Trophoblast cell (in vitro differentiated cells and primary cell): ENCODE data around the gene ZAP70. TPM values are rescaled to one million over a fixed set of nuclear protein-coding genes. Genes with fewer than 3 reads are reported as not detected.
A peak's percentile ranks its signal among the peaks of the same experiment; 100 is the strongest.

Source experiments
- DNase-seq, 2 donors: peaks; one replicate each; pipeline ENCODE4 v3.0.0-alpha.2; 2016
- H2AFZ ChIP-seq: 2 replicates; pipeline ENCODE4 v1.6.1; 2013; ENCODE audit warnings: low read length, moderate library complexity, mild to moderate bottlenecking; ENCODE audit not compliant: insufficient read depth, poor library complexity
- H2AK5ac ChIP-seq: 2 replicates; pipeline ENCODE4 v1.6.1; 2013; ENCODE audit warnings: mild to moderate bottlenecking, low read length
- H2BK120ac ChIP-seq: 2 replicates; pipeline ENCODE4 v1.6.1; 2013; ENCODE audit warnings: low read length, mild to moderate bottlenecking, moderate library complexity; ENCODE audit not compliant: insufficient read depth, poor library complexity
- H2BK12ac ChIP-seq: 2 replicates; pipeline ENCODE4 v1.6.1; 2013; ENCODE audit warnings: mild to moderate bottlenecking, low read length, moderate library complexity
- H2BK5ac ChIP-seq: 2 replicates; pipeline ENCODE4 v1.6.1; 2013; ENCODE audit warnings: low read length, low read depth, moderate library complexity, mild to moderate bottlenecking; ENCODE audit not compliant: poor library complexity
- H3K14ac ChIP-seq: 2 replicates; pipeline ENCODE4 v1.6.1; 2013; ENCODE audit warnings: mild to moderate bottlenecking, low read length
- H3K18ac ChIP-seq: 2 replicates; pipeline ENCODE4 v1.6.1; 2013; ENCODE audit warnings: mild to moderate bottlenecking, low read length
- H3K23ac ChIP-seq: 2 replicates; pipeline ENCODE4 v1.6.1; 2013; ENCODE audit warnings: low read length
- H3K27ac ChIP-seq: 2 replicates; pipeline ENCODE4 v1.5.1; 2013; ENCODE audit warnings: low read depth, mild to moderate bottlenecking, inconsistent platforms, low read length, moderate library complexity
- H3K27me3 ChIP-seq: 2 replicates; pipeline ENCODE4 v1.6.1; 2013; ENCODE audit warnings: inconsistent platforms, mild to moderate bottlenecking, low read length, moderate library complexity; ENCODE audit not compliant: insufficient read depth
- H3K36me3 ChIP-seq, 2 experiments: 1 replicate in 1 of 2; 2 replicates in 1 of 2; pipeline ENCODE4 v1.6.1; 2013; ENCODE audit warnings: low read length in 2 of 2, mild to moderate bottlenecking in 2 of 2, moderate library complexity in 1 of 2; ENCODE audit not compliant: insufficient read depth in 2 of 2, control insufficient read depth in 1 of 2
- H3K4ac ChIP-seq: 2 replicates; pipeline ENCODE4 v1.6.1; 2013; ENCODE audit warnings: low read depth, mild to moderate bottlenecking, low read length, moderate library complexity
- H3K4me1 ChIP-seq, 2 experiments: 1 replicate in 1 of 2; 2 replicates in 1 of 2; pipeline ENCODE4 v1.6.1; 2013; ENCODE audit warnings: low read length in 2 of 2, mild to moderate bottlenecking in 2 of 2, moderate library complexity in 1 of 2; ENCODE audit not compliant: insufficient read depth in 2 of 2, control insufficient read depth in 1 of 2
- H3K4me2 ChIP-seq: 2 replicates; pipeline ENCODE4 v1.6.1; 2013; ENCODE audit warnings: inconsistent platforms, mild to moderate bottlenecking, low read length, moderate library complexity
- H3K4me3 ChIP-seq: 2 replicates; pipeline ENCODE4 v1.5.1; 2013; ENCODE audit warnings: mild to moderate bottlenecking, low read depth, low read length, inconsistent platforms
- H3K79me1 ChIP-seq: one replicate; pipeline ENCODE4 v1.6.1; 2013; ENCODE audit warnings: low read length
- H3K79me2 ChIP-seq: 2 replicates; pipeline ENCODE4 v1.6.1; 2013; ENCODE audit warnings: low read length, mild to moderate bottlenecking; ENCODE audit not compliant: control insufficient read depth, insufficient read depth, poor library complexity
- H3K9ac ChIP-seq: 2 replicates; pipeline ENCODE4 v1.6.1; 2013; ENCODE audit warnings: mild to moderate bottlenecking, low read length
- H3K9me3 ChIP-seq: 2 replicates; pipeline ENCODE4 v1.6.1; 2013; ENCODE audit warnings: low read depth, mild to moderate bottlenecking, control low read depth, inconsistent platforms, low read length; ENCODE audit not compliant: insufficient read depth
- H4K12ac ChIP-seq: 2 replicates; pipeline ENCODE4 v1.6.1; 2013; ENCODE audit warnings: low read depth, mild to moderate bottlenecking, low read length, moderate library complexity
- H4K8ac ChIP-seq: 2 replicates; pipeline ENCODE4 v1.6.1; 2013; ENCODE audit warnings: low read depth, mild to moderate bottlenecking, low read length, moderate library complexity
- H4K91ac ChIP-seq: one replicate; pipeline ENCODE4 v1.6.1; 2013; ENCODE audit warnings: low read depth, mild to moderate bottlenecking, low read length, moderate library complexity
- WGBS: extraction: QIAGEN DNeasy Blood & Tissue Kit; methylation state at CpG from one replicate; pipeline ENCODE4 v1.1.7; 2013; ENCODE audit warnings: missing lambda C conversion rate; ENCODE audit not compliant: insufficient read length, insufficient coverage; ENCODE audit errors: extremely low coverage; 5-methylcytosine and 5-hydroxymethylcytosine counted together
- polyA plus RNA-seq: library from polyadenylated mRNA; stranded (reverse); fragments of 200-250 nt; gene quantifications from 2 replicates; pipeline ENCODE4 v1.2.3, GENCODE V29; 2013

Gene ZAP70
- 3.2 and 3.3 TPM in 2 replicates for polyA plus RNA-seq

- WGBS, result no CpG with 5 or more reads among the region's 21 CpGs
- Histone ChIP-seq H3K27me3 (no peaks in the 10 kb centered on the region), H4K8ac (peak within 1 kb of the TSS; percentile 30)
Observed at GRCh38 chr2:97713296-97714083, at the start of gene ZAP70. Gene ZAP70 (plus strand): TSS chr2:97713576. CDS start chr2:97724037, 10,461 bp downstream.

GRCh38 chr2:97663626-97663961, 49.8 kb upstream of the ZAP70 start:
- H3K4ac ChIP-seq, result peak overlapping the region; percentile 57
- H2BK12ac ChIP-seq, result no peak overlapping the region
- no peaks in the 10 kb centered on the region for H3K27me3 ChIP-seq
- H2AK5ac ChIP-seq, result no peak overlapping the region
- peak overlapping the region; percentile 91 for H3K9ac ChIP-seq
- H2BK120ac ChIP-seq, result peak overlapping the region; percentile 50
- peaks cover 10% of the 10 kb centered on the region for H3K79me2 ChIP-seq
- H3K23ac ChIP-seq, result no peak overlapping the region
- peak overlapping the region; percentile 91 for H4K91ac ChIP-seq
- H3K79me1 ChIP-seq, result peaks cover 17% of the 10 kb centered on the region
- H2BK5ac ChIP-seq, result peak overlapping the region; percentile 74
- no CpG with 5 or more reads among the region's 46 CpGs for WGBS
- H3K4me1 ChIP-seq, result peaks cover 18 to 22% of the 10 kb centered on the region in 2 experiments
- peak overlapping the region; percentile 89 for H3K18ac ChIP-seq
- peak overlapping the region; percentile 92 for H3K27ac ChIP-seq
- H3K4me3 ChIP-seq, result peak overlapping the region; percentile 83
- H3K4me2 ChIP-seq, result peak overlapping the region; percentile 93
- no peaks in the 10 kb centered on the region for H3K9me3 ChIP-seq
- H4K12ac ChIP-seq, result peak overlapping the region; percentile 36
- H4K8ac ChIP-seq, result peak overlapping the region; percentile 75
- H3K14ac ChIP-seq, result peak overlapping the region; percentile 50
- no peak for DNase-seq
- peak overlapping the region; percentile 53 for H2AFZ ChIP-seq
- peaks cover 16 to 20% of the 10 kb centered on the region in 2 experiments for H3K36me3 ChIP-seq

More at GRCh38 chr2:97713296-97714083, at the start of gene ZAP70:
- peak within 1 kb of the TSS; percentile 81 for H2BK5ac ChIP-seq
- peak within 1 kb of the TSS; percentile 78 for H2BK12ac ChIP-seq
- peaks cover 38 to 55% of the 10 kb centered on the region in 2 experiments for H3K4me1 ChIP-seq
- peak within 1 kb of the TSS; percentile 66 for H3K4ac ChIP-seq
- no peaks in the 10 kb centered on the region for H3K9me3 ChIP-seq
- H3K79me2 ChIP-seq, result no peaks in the 10 kb centered on the region
- peak within 1 kb of the TSS; percentile 70 for H3K27ac ChIP-seq
- H3K9ac ChIP-seq, result no peak within 1 kb of the TSS
- H3K23ac ChIP-seq, result no peak within 1 kb of the TSS
- no peak within 1 kb of the TSS for H3K4me2 ChIP-seq
- peak within 1 kb of the TSS; percentile 6 for H4K12ac ChIP-seq
- H3K79me1 ChIP-seq, result peaks cover 34% of the 10 kb centered on the region
- H2BK120ac ChIP-seq, result peak within 1 kb of the TSS; percentile 81
- H3K14ac ChIP-seq, result peak within 1 kb of the TSS; percentile 88
- H3K36me3 ChIP-seq, result no peaks in the 10 kb centered on the region
- peak within 1 kb of the TSS; percentile 57 for H2AK5ac ChIP-seq
- H3K4me3 ChIP-seq, result no peak within 1 kb of the TSS
- H2AFZ ChIP-seq, result peak within 1 kb of the TSS; percentile 21
- H4K91ac ChIP-seq, result peak within 1 kb of the TSS; percentile 86
- no peak for DNase-seq
- H3K18ac ChIP-seq, result peak within 1 kb of the TSS; percentile 52

- peak within 1 kb of the TSS; percentile 83 for H3K4me3 ChIP-seq
- H3K14ac ChIP-seq, result peak within 1 kb of the TSS; percentile 74
- H2AFZ ChIP-seq, result peak within 1 kb of the TSS; percentile 78
- H3K36me3 ChIP-seq, result peaks cover 11 to 15% of the 10 kb centered on the region in 2 experiments
- peak within 1 kb of the TSS; percentile 82 for H4K8ac ChIP-seq
- peak within 1 kb of the TSS; percentile 91 for H3K9ac ChIP-seq
- peak within 1 kb of the TSS; percentile 57 for H3K4ac ChIP-seq
- H3K23ac ChIP-seq, result no peak within 1 kb of the TSS
- H3K79me1 ChIP-seq, result peaks cover 17% of the 10 kb centered on the region
- H3K18ac ChIP-seq, result peak within 1 kb of the TSS; percentile 89
- peak within 1 kb of the TSS; percentile 91 for H4K91ac ChIP-seq
- peak; percentile 99 for DNase-seq
- H2AK5ac ChIP-seq, result no peak within 1 kb of the TSS
- H3K4me1 ChIP-seq, result peaks cover 18 to 22% of the 10 kb centered on the region in 2 experiments
- peak within 1 kb of the TSS; percentile 93 for H3K4me2 ChIP-seq
- H2BK120ac ChIP-seq, result peak within 1 kb of the TSS; percentile 86
- no peaks in the 10 kb centered on the region for H3K9me3 ChIP-seq
- no peaks in the 10 kb centered on the region for H3K27me3 ChIP-seq
- peak within 1 kb of the TSS; percentile 96 for H3K27ac ChIP-seq
- no CpG with 5 or more reads among the region's 60 CpGs for WGBS
- peak within 1 kb of the TSS; percentile 77 for H4K12ac ChIP-seq
- peak within 1 kb of the TSS; percentile 96 for H2BK5ac ChIP-seq
- peak within 1 kb of the TSS; percentile 68 for H2BK12ac ChIP-seq
- peaks cover 10% of the 10 kb centered on the region for H3K79me2 ChIP-seq
Observed at GRCh38 chr2:97663962-97664635, 49.3 kb upstream of the ZAP70 start, which contains the start of gene ACTR1B. Gene ACTR1B (minus strand): TSS chr2:97664044. CDS start chr2:97663890, 154 bp downstream.

- H4K91ac ChIP-seq, result peak overlapping the region; percentile 86
- no CpG with 5 or more reads among the region's 21 CpGs for WGBS
Observed at GRCh38 chr2:97664636-97664970, 48.8 kb upstream of the ZAP70 start.

More at GRCh38 chr2:97664636-97664970, 48.8 kb upstream of the ZAP70 start:
- H3K27me3 ChIP-seq, result no peaks in the 10 kb centered on the region
- H2BK5ac ChIP-seq, result peak overlapping the region; percentile 96
- peaks cover 10% of the 10 kb centered on the region for H3K79me2 ChIP-seq
- no peaks in the 10 kb centered on the region for H3K9me3 ChIP-seq
- peaks cover 18 to 22% of the 10 kb centered on the region in 2 experiments for H3K4me1 ChIP-seq
- peak overlapping the region; percentile 58 for H4K8ac ChIP-seq
- H3K4ac ChIP-seq, result no peak overlapping the region
- no peak overlapping the region for H3K14ac ChIP-seq
- no peak overlapping the region for H2AK5ac ChIP-seq
- DNase-seq, result no peak
- H3K23ac ChIP-seq, result no peak overlapping the region
- H2AFZ ChIP-seq, result peak overlapping the region; percentile 78
- H3K18ac ChIP-seq, result no peak overlapping the region
- peak overlapping the region; percentile 69 for H3K4me2 ChIP-seq
- H3K36me3 ChIP-seq, result peaks cover 6 to 10% of the 10 kb centered on the region in 2 experiments
- H3K9ac ChIP-seq, result no peak overlapping the region
- peak overlapping the region; percentile 96 for H3K27ac ChIP-seq
- peak overlapping the region; percentile 78 for H3K4me3 ChIP-seq
- no peak overlapping the region for H2BK12ac ChIP-seq
- peak overlapping the region; percentile 86 for H2BK120ac ChIP-seq
- peak overlapping the region; percentile 38 for H4K12ac ChIP-seq
- peaks cover 17% of the 10 kb centered on the region for H3K79me1 ChIP-seq
